NOMO-1 treated with DMSO at 0.1 percent for 48 hours (cell line): ENCODE results near the gene DCANP1.

Source experiments
- DNase-seq: peaks from one replicate; lab custom pipeline; 2025; ENCODE audit not compliant: unreplicated experiment; lab: John Stamatoyannopoulos, UW

DCANP1 gene

GRCh38 chr5:135457424-135458071 is 10.4 kb upstream of the DCANP1 start:
- peak; percentile 72 for DNase-seq

DNA sequence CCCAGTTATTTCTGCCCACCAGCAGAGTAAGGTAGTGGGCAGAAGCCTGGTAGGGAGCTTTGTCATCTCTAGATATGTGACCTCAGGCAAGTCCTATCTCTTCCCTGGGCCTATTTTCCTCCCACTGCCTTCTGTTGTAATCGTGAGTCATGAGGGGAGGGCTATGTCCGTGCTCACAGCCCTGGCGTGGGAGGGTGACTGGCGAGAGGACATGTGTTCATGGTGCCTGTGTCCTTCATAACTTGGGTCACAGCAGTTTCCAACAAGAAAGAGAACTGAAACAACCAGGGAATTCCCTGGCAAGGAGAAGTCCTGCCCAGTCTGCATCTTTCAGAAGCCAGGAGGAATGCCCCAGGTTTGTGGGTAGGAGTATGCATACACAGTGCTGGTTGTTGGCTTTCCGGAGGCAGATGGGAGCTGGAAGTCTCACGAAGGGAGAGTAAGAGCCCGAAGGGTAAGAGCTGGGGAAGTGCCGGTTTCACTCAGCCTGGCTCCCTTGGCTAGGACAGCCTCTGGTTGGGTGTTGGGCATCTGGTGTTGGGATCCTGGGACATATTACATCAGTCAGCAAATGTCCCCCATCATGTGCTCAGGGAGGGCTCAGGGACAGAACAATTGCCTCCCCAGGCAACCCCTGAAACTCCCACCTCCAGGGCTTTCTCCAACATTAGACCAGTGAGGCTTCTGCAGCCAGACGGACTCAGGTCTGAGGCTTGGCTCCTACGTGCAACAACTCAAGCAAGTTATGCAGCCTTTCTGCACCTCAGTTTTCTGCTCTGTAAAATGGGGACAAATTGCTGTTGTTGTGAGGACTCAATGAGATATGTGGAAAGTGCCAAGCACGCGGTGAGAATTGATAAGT is 9.3 kb upstream of the DCANP1 start:
- peak; percentile 78 for DNase-seq

DNA sequence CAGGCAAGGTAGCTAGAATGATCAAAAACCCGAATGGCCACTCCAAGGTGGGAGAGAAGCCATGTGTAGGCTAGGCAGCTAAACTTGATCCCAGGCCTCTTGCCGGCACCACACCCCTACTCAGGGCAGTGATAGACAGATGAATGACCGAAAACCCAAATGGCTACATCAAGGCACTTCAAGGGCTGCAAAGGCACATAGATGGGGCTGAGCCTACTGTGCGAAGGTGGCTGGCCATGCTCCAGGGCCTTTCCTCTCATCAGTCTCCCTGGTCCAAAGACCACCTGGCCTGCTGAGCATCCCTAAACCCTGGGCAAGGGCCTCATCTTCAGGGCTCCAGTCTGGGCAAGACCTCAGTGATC is 8.7 kb upstream of the DCANP1 start:
- no peak for DNase-seq

DNA sequence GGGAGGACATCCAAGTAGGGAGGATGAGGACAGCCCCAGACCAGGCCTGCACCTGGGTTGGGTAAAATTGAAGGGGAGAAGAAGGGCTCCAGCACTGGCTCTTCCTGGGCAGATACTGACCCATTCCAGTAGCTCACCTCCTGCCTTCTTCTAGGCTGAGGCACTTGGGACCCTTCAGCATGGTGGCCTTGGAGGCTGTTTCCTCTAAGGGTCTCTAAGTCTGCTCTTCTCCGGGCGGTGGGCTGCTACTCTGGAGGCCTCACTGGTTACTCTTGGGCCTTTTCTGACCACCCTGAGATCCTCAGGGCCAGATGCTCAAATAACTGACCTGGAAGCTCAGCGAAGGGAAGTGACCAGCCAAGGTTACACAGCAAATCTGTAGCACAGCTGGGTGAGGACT is 7.8 kb upstream of the DCANP1 start:
- DNase-seq: no peak

- DNase-seq: no peak
Observed at GRCh38 chr5:135453613-135454012, 6.5 kb upstream of the DCANP1 start.

- peak; percentile 35 for DNase-seq
Observed at GRCh38 chr5:135452321-135453030, 5.3 kb upstream of the DCANP1 start, which contains the start of gene TIFAB. Gene TIFAB (minus strand): TSS chr5:135452351. CDS start chr5:135449939, 2,412 bp downstream.

GRCh38 chr5:135451581-135452320 is 4.6 kb upstream of the DCANP1 start:
- DNase-seq: no peak

- DNase-seq: no peak
Observed at GRCh38 chr5:135450952-135451351, 3.8 kb upstream of the DCANP1 start.

- DNase-seq: no peak
Observed at GRCh38 chr5:135450336-135450735, 3.2 kb upstream of the DCANP1 start.

- DNase-seq: no peak
Observed at GRCh38 chr5:135449644-135450043, 2.5 kb upstream of the DCANP1 start.

- no peak for DNase-seq
Observed at GRCh38 chr5:135448791-135449507, 1.8 kb upstream of the DCANP1 start.

- no peak for DNase-seq
Observed at GRCh38 chr5:135448071-135448739, 1.1 kb upstream of the DCANP1 start.

GRCh38 chr5:135446615-135447014 is 533 bp downstream of the DCANP1 start:
- DNase-seq: no peak

- DNase-seq: no peak
Observed at GRCh38 chr5:135446206-135446605, 942 bp downstream of the DCANP1 start.

DNA sequence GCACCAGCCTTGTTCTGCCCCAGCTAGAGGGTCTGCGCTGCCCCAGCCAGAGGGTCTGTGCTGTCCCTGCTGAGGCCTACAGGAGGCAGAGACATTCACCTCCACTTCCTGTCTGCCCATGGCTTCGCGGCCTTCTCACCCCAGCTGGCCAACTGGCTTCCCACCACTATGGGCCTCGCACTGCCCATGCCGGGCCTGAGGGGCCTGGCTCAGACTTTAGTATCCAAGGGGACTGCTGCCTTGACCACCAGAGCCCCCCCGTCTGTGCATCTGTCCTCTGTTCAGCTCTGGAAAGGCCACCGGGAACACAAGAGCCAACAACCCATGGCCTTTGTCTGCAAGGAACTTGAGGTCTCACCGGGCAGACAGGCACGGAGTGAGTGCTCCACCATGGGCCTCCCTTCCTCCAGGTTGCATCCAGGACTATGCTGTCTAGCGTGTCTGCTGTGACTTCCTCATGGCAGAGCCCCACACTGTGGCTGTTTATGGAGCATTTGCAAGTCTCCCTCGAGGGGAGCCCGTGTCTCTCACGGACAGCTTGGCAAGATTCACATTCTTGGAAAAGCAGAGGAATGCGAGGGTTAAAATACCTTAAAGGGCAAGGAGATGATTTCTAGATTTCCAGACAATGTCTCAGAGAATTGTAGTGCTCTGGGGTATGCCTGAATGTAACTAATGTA is 1.7 kb downstream of the DCANP1 start:
- no peak for DNase-seq

DNA sequence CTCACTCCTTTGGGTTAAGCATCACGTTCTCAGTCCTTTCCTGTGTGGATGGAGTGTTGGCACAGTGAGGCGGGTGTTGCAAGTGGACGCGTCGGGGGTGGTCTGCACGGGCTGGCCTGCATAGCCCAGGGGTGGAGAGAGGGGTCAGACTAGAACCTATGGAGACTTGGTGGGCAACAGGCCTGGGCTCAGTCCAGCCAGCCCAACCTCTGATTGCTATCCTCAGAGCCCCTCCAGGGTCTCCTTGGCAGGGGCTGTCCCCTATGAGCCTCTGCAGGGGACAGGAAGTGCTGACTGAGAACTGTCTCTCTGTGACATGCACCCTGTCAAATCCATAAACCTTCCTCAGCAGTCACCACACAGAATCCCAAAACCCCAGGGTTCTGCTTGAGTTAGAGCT is 2.3 kb downstream of the DCANP1 start:
- no peak for DNase-seq

DNA sequence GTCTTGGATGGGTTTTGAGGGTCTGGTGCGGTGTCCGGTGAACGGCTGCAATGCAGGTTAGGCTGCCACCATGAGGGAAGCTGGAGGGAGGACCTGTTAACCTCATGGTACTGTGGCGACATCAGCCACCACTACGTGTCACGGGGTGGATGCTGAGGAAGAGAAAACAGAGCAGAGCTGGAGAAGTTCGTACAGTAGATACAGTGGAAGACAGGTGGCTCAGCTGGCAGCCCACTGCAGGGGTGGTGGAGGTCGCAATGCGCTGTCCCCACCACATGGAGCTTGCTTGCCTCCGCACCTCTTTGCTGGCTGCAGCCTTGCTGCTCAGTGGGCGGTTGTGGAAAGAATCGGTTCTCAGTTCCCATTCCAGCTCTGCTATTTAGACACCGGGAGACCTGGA is 2.8 kb downstream of the DCANP1 start:
- peak; percentile 9 for DNase-seq

- DNase-seq: no peak
Observed at GRCh38 chr5:135443161-135443960, 3.8 kb downstream of the DCANP1 start.
